Hippocampal formation (tissue), 2 donors: ENCODE results near the gene FXYD5.
"Not testable (repeated sequence)": the region's sequence is repeated elsewhere in the genome, so short reads cannot be mapped to it uniquely, and the experiment has no call there.

Experiments used
- DNase-seq, 2 donors: peaks; one replicate each; lab custom pipeline; 2025; lab: John Stamatoyannopoulos, UW

FXYD5 gene

DNA sequence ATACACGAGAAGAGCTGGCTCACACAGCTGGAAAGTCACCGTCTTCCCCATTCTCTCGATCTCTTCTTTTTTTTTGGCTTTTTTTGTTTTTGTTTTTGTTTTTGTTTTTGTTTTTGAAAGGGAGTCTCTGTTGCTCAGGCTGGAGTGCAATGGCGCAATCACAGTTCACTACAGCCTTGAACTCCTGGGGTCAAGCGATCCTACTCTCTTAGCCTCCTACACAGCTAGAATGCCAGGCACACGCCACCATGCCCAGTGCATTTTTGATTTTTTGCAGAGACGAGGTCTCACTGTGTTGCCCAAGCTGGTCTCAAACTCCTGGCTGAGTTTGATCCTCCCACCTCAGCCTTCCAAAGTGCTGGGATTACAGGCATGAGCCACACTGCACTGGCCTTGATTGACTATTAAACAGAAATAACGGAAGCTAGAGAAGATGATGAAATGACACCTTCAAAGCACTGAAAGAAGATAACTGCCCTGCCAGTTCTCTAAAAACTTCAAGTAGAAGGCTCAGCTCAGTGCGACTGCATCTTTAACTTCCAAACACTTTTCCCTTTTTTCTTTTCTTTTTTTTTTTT lies 34.9 kb upstream of the FXYD5 start:
- no peak for DNase-seq

DNA sequence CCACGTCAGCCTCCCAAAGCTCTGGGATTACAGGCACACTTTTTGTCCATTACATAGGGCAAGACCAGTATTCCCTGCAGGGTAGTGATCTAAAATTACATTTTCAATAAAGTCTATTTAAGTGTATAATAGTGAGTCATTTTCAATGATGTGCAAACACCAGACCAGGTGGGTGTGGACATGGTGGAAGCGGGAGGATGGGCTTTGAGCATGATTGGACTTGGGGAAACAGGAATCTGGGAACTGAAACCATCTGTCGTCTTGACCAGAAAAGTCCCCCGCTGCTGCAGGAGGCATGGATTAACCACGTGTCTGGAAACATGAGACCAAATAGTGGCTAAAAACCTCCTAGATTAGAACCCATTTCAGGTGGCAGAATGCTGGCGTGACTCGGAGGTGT lies 34.0 kb upstream of the FXYD5 start:
- no peak for DNase-seq

DNA sequence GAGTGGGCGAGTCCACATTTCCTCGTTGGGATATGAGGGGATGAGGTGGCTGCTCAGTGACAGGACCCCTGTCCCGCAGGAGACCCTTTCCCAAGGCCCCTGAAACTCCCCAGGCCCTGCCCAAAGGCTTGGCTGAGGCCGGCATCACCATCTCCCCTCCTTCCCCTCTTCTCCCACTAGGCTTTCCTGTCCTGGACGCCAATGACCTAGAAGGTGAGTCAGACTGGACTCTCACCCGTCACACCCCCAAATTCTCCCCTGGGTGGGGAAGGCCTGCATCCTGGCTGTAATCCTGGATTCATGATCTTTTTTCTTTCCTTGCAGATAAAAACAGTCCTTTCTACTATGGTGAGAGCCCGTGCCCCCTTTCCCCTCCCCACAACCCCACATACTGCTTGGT lies 33.6 kb upstream of the FXYD5 start:
- no peak for DNase-seq

DNA sequence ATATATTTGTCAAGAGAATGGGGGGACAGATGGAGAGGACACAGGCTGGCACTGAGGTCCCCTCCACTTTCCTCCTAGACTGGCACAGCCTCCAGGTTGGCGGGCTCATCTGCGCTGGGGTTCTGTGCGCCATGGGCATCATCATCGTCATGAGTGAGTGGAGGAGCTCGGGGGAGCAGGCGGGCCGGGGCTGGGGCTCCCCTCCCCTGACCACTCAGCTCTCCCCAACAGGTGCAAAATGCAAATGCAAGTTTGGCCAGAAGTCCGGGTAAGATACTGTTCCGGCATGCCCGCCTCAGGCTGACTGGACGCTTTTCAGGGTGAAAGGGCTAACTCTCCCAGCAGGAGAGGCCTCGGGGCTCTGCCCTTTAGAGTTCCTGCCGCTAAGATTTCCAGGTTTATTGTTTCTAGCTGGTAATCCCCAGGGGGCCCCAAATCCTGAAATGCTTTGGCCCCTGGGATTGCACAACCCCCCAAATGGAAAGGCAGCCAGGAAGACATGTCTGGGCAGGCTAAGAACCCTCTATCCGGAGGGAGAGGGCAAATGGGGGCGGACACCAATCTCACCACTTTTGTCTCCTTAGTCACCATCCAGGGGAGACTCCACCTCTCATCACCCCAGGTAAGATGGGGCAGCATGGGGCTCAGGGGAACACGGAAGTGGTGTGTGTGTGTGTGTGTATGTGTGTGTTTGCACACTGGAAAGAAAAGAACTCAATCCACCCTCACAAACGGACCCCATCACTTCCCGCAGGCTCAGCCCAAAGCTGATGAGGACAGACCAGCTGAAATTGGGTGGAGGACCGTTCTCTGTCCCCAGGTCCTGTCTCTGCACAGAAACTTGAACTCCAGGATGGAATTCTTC lies 31.6 kb upstream of the FXYD5 start:
- no peak for DNase-seq

DNA sequence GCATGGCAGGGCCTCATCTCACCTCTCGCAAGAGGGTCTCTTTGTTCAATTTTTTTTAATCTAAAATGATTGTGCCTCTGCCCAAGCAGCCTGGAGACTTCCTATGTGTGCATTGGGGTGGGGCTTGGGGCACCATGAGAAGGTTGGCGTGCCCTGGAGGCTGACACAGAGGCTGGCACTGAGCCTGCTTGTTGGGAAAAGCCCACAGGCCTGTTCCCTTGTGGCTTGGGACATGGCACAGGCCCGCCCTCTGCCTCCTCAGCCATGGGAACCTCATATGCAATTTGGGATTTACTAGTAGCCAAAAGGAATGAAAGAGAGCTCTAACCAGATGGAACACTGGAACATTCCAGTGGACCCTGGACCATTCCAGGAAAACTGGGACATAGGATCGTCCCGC lies 31.0 kb upstream of the FXYD5 start:
- DNase-seq = peak in 1 of 2 donors; percentile 37

DNA sequence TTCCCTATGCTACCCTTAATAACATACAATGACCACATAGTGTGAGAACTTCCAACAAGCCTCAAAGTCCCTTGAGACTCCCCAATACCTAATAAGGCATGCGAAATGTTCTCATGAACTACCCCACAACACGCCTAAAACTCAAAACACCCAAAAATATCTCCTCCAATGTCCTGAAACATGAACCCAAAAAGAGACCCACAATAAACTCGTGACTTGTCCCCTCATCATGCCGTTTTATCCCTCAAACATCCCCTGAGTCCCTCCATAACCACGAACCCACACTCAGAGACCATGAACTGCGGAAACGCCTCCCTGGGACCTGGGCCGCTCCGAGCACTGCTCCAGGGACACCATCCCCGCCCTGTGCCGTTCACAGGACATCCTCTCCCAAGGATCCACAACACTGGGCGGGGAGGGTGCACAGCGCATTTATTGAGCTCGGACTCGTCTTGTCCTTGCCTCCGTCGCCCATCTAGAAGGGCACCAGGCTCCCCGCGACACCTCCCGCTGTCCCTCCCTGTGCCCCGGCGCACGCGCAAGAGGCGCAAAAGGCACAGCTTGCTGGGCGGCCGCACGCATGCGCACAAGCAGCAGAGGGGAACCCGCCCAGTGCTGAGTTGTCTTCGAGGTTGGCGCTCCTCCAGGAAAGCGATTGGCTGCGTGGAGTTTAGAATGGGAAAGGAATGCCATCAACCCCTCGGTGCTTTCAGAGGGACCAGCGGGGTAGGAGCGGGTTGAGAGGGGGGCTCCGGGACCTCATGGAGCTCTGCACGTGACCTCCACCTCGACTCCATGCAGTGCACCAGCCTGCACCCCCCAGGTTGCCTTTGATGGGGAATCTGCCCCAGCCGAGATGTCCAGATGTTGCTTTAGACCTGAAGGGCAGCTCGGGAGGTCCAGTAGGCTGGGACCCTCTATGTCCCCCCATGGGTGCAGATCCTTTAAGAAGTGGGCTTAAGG lies 30.2 kb upstream of the FXYD5 start:
- peak; percentile 88 to 94 for DNase-seq

DNA sequence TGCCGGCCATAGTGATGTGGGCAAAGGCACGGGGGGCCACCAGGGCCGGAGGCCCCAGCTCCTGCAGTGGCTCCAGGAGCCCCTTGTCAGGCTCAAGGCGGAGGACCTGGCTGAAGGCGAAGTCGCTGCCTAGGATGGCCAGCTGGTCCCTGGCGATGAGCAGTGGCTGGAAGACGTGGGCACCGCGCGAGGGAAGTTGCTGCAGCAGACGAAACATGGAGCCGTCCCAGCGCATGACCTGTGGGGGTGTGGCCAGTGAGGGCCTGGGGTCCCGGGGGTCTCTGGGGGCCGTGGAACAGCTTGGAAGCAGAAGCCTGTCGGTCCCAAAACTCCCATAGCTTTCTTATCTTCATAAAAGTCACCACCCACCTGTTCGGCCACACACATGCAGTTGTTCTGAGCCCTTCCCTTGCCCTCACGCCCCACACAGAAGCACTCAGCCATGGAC lies 29.2 kb upstream of the FXYD5 start:
- DNase-seq = no peak

DNA sequence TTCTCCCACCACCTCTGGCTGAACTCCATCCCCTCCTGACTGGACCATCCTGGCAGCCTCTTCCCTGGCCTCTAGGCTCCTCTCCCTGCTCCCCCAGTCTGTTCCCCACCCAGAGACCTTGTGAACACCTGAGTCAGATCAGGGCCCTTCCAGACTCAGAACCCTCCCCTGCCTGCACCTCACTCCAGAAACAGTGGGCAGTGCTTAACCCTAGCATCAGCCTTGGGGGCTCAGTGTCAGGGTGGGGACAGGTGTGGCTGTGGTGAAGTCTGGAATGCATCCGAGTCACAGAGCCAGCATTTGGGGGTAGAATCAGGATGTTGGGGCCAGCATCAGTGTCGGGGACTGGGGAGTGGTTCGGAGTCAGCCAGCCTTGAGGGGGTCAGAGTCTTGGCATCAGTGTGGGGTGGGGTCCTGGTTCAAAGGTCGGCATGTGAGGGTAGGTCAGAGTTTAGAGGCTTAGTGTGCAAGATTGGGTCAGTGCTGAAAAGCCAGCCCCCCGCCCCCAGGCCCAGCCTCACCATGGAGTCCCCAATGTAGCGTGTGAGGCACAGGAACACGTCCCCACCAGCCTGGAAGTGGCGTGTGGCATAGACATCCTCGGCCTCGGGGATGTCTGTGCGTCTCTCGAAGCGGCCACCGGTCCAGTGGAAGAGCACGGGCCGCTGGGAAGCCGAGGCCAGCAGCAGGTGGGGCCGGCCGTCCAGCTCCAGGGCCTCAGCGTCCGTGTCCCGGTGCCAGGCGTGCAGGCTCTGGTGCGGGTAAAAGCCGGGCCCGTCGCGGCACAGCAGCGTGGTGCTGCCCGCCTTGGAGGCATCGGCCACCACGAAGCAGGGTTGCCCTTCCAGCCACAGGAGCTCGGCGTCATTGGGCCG lies 28.5 kb upstream of the FXYD5 start:
- DNase-seq = no peak

DNA sequence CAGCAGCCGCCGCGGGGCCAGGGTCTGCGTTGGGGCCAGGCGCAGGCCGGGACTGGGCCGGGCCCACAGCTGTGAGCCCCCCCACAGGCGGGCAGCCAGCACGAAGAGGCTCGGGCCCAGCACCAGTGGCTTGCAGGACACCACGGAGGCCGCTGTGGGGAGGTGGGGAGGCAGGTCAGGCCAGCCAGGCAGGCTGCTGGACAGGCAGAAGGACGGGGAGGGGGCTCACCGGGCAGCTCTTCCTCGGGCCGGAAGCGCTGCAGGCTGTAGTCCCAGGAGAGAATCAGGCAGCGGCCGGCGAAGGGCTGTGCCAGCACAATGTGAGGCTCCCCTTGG lies 27.9 kb upstream of the FXYD5 start:
- DNase-seq = peak in 1 of 2 donors; percentile 72

DNA sequence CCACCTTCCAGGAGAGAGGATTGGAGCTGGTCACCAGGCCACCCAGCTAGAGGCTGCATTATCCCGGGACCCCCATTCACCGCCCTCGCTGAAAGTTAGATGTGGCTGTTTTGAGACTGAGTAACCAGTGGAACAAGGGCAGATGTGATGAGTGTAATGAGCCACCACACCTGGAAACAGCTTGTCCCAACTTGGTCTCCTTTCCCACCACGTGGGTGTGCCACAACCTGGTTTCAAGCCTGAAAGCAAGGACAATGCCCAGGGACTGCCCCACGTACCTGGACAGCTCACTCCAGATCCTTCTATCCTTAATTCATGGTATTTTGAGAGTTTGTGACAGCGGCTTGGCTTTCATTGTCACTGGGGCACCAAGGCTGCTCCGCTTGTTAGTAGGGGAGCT lies 26.7 kb upstream of the FXYD5 start:
- DNase-seq = no peak

DNA sequence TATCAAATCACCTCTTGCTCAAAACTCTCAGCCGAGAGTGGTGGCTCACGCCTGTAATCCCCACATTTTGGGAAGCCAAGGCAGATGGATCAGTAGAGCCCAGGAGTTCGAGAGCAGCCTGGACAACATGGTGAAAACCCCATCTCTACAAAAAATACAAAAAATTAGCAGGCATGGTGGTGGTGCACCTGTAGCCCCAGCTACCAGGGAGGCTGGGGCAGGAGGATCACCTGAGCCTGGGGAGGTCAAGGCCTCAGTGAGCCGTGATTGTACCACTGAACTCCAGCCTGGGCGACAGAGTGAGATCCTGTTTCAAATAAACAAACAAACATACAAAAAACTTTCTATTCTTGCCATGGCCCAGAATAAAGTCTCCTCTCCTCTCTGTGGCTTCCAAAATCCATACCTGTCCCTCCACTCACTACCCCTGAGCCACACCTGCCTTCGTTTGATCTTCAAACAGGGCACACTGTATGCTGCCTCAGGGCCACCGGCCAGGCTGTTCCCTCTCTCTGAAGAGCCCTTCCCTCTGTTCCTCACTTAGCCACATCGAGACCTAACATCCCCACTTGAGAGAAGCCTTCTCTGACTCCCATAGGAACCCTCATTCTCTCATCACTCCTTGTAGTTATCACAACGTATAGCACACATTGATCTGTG lies 26.0 kb upstream of the FXYD5 start:
- no peak for DNase-seq

DNA sequence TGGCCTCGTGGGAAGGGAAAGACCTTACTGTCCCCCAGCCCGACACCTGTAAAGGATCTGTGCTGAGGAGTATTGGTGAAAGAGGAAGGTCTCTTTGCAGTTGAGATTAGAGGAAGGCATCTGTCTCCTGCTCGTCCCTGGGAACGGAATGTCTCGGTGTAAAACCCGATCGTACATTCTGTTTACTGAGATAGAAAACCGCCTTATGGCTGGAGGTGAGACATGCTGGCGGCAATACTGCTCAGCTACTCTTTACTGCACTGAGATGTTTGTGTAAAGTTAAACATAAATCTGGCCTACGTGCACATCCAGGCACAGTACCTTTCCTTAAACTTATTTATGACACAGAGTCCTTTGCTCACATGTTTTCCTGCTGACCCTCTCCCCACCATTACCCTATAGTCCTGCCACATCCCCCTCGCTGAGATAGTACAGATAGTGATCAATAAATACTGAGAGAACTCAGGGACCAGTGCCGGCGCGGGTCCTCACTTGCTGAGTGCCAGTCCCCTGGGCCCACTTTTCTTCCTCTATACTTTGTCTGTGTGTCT lies 24.7 kb upstream of the FXYD5 start:
- DNase-seq = not testable (repeated sequence)

DNA sequence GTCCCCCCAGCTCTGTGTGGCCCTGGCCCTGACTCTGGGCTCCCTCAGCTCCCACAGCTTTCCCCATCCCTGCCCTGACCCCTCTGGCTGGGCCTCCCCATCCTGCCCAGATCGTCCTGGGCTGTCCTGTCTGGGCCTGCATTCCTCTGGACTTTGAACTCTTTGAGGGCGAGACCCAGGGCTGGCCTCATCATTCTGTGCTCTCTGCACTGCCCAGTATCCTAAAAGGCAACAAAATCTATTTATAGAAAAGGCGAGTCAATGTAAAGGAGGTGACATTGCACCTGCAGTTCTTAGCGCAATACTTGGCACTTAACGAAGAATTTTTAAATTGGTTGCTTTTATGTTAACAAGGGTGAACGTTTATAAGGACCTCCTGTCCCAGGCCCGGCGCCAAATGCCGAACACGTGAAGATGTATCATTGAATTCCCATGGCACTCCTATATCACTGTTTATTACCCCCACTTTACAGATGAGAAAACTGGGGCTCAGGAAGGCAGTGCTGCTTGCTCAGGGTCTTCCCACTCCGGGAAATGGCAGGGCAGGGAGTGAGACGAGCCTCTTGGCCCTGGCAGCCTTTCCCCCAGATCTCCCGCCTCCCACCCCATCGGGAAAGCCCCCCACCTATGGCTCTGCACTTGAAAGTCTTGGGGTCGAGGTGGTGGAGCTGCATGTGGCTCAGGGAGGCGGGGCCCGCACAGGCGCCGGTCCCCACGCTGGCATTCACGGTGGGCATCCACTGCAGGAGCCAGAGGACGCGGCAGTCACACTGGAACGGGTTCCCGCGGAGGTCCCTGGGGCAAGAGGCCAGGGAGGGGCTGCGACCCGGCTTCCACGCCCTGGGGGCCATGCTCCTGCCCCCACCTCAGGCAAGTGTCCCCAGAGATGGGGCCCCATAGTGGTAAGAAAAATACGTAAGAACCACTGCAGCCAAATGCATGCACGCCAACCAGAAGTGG lies 23.5 kb upstream of the FXYD5 start:
- DNase-seq = no peak

DNA sequence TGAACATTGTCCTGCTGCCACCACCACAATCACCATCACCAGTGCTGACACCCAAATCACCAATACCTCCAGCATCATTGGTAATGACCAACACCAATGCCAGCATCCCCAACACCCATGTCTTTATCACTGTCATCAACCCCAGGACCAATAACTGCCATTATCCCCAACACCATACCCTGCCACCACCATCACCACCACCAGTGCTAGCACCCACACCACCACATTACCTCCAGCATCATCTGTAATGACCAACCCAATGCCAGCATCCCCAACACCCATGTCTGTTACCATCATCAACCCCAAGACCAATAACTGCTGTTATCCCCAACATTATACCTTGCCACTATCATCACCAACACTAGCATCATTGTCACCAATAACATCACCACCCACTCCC lies 22.3 kb upstream of the FXYD5 start:
- DNase-seq = no peak

DNA sequence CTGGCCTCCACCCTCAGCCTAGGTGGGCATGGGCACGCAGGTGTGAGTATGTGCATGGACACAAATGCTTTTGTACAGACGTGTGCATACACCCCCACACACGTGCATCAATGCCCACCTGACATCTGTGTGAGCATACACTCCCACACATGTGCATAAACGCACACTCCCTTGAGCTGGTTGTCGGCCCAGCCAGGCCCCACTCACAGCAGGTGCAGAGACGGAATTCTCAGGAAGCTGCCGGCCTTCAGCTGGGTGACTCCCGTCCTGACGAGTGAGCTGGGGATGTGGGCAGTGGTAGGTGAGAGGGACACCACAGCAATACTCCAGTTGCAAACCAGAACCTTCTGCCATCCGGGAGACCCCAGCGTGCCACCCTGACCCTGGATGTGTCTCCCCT lies 20.7 kb upstream of the FXYD5 start:
- DNase-seq = no peak

DNA sequence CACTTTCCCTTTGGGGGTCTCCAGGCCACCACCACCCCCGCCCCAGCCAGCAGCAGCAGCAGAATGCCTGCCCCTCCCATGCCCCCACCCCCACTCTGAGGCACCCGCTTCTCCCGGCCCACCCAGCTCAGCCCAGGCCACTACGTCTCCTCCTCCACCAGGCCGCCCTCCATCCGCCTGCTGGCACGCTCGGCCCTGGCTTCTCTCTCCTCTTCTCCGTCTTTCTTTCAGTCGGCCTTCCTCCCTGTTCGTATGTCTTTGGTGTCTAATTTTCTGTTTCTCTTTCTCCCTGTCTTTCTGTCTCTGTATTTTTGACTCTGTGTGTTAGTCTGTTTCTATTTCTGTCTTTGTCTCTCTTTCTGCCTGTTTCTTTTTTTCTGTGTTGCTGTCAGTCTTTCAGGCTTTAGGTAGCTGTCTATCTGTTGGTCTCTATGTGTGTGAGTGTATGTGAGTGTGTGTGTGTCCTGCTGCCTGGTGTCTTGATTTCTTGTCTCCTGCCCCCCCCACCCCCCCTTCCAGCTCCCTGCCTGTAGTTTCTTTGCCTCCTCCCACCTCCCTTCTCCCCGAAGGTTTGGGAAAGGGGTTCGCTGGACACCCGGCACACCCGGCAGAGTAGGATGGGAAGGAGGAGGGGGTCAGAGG lies 19.8 kb upstream of the FXYD5 start, which contains the start of gene LGI4:
Gene LGI4, minus strand, starts transcription at position 459 of the 642 bp plus-strand sequence. Its CDS starts 379 bp downstream, at position 80.
- no peak for DNase-seq

DNA sequence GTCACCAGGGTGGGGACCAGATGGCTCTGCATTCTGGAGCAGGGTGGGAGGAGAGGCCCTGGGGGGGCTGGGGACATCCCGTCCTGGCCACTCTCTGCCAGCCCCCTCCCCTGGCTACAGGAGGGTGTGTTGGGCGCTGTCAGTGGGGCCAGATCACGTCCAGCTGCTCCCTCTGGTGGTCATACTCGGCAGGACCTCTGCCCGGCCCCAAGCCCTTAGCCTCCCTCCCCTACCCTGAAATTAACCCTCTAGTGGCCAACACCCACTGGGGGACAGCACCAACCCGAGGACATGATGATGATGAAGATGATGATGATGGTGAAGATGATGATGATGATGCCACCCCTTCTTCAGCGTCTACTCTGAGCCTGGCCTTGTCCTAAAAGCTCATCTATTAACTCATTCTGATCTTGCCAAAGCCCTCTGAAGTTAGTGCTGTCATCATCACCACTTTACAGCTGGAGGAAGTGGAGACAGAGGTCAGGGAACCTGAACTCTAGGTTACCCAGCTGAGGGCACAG lies 19.1 kb upstream of the FXYD5 start:
- peak; percentile 69 to 73 for DNase-seq

DNA sequence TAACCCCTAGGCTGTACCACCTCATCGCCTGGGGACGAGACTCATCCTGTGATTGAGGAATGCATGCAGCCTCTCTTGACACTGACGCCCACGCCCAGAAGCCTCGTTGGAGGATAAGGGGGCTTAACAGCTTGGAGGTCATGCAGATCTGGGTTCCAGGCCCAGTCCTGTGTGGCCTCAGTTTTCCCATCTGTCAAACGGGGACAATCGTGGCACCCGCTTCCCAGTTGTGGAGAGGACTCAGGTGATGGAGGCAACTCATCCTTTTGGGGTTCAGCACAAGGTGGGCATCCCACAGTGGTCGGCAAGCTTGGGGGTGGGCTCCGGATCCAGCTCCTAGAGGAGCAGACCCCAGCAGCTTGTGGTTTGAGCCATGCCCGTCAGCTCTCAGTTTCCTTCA lies 18.3 kb upstream of the FXYD5 start:
- no peak for DNase-seq
